Left renal cortex interstitium (tissue), 4 donors: ENCODE measurements around the gene SORCS2. TPM values are rescaled to one million over a fixed set of nuclear protein-coding genes. Genes with fewer than 3 reads are reported as not detected.

ENCODE experiments used
- DNase-seq, 4 donors: peaks; one replicate each; pipeline ENCODE4 v3.0.0-alpha.2; 2013; ENCODE audit warnings: low read depth in 4 of 4, low spot score in 2 of 4, missing footprints in 1 of 4
- polyA plus RNA-seq, 4 donors: library from polyadenylated mRNA; unstranded; fragments of 120-200 nt; gene quantifications; one replicate each; pipeline ENCODE4 v1.2.1, GENCODE V29; 2013; ENCODE audit not compliant: insufficient read length in 4 of 4

SORCS2 gene
- polyA plus RNA-seq, 4 donors: 3.7 to 11.5 (median 8.4) TPM

GRCh38 chr4:7648544-7649395, 456.4 kb downstream of the SORCS2 start:
- no peak for DNase-seq

- no peak for DNase-seq
Measured at GRCh38 chr4:7649411-7649740, 457.0 kb downstream of the SORCS2 start.

- no peak for DNase-seq
Measured at GRCh38 chr4:7649741-7650531, 457.6 kb downstream of the SORCS2 start.

- DNase-seq: no peak
Measured at GRCh38 chr4:7650606-7651385, 458.5 kb downstream of the SORCS2 start.

GRCh38 chr4:7651461-7651921, 459.2 kb downstream of the SORCS2 start:
- DNase-seq: no peak

GRCh38 chr4:7652006-7652405, 459.7 kb downstream of the SORCS2 start:
- no peak for DNase-seq

GRCh38 chr4:7652451-7652881, 460.1 kb downstream of the SORCS2 start:
- DNase-seq: no peak

GRCh38 chr4:7652906-7653305, 460.6 kb downstream of the SORCS2 start:
- no peak for DNase-seq

GRCh38 chr4:7653510-7654369, 461.4 kb downstream of the SORCS2 start:
- no peak for DNase-seq

- DNase-seq: no peak
Measured at GRCh38 chr4:7654550-7655445, 462.5 kb downstream of the SORCS2 start.

- DNase-seq: peak in 2 of 4 donors; percentile 15 to 35
Measured at GRCh38 chr4:7655511-7656243, 463.3 kb downstream of the SORCS2 start.

GRCh38 chr4:7656244-7656800, 464.0 kb downstream of the SORCS2 start:
- no peak for DNase-seq

- DNase-seq: no peak
Measured at GRCh38 chr4:7657545-7658297, 465.4 kb downstream of the SORCS2 start.

- DNase-seq: no peak
Measured at GRCh38 chr4:7658341-7659204, 466.2 kb downstream of the SORCS2 start.

GRCh38 chr4:7659429-7660175, 467.3 kb downstream of the SORCS2 start:
- no peak for DNase-seq
